HCT116 (cell line): ENCODE data around the gene GMEB1. TPM values are rescaled to one million over a fixed set of nuclear protein-coding genes. Genes with fewer than 3 reads are reported as not detected.
A peak's percentile ranks its signal among the peaks of the same experiment; 100 is the strongest.
"Not testable (repeated sequence)": the region's sequence is repeated elsewhere in the genome, so short reads cannot be mapped to it uniquely, and the experiment has no call there.

Experiments used
- ATAC-seq: fragments of 200-7000 bp; cut with Tn5 transposase; 2 replicates; pipeline ENCODE4 v1.9.1; 2020; ENCODE audit warnings: mild to moderate bottlenecking, moderate library complexity
- BruUV-seq: library from RNA; stranded (reverse); fragments of 400-500 nt; replicated peaks from 2 replicates; lab custom pipeline; 2021; lab: Mats Ljungman, UMichigan
- CTCF ChIA-PET: fragments of 300-600 bp; sonication (Branson Sonifier 250); formaldehyde crosslinking; loops from one replicate; lab custom pipeline; 2021; ENCODE audit warnings: antibody characterized with exemption; lab: Charles Lee
- POLR2A ChIA-PET: fragments of 300-600, 350-600 bp; sonication (Branson Sonifier 250); formaldehyde crosslinking; loops from one replicate; lab custom pipeline; 2021; ENCODE audit warnings: antibody characterized with exemption; lab: Charles Lee
- RAD21 ChIA-PET, 2 experiments: fragments of 300-600 bp; sonication (Branson Sonifier 250); formaldehyde crosslinking; loops; one replicate each; lab custom pipeline; 2023; ENCODE audit warnings: low total read pairs in 2 of 2; ENCODE audit not compliant: uncharacterized antibody in 2 of 2, unreplicated experiment in 2 of 2, low non-redundant PET in 1 of 2; lab: Charles Lee
- DNase-seq: peaks from one replicate; pipeline ENCODE4 v3.0.0-alpha.2; 2010; ENCODE audit warnings: low read depth, low spot score
- H2AFZ ChIP-seq: fragments of 200-600 bp; shearing (Covaris generic), sonication (generic); 2 replicates; pipeline ENCODE4 v1.6.1; 2017; ENCODE audit warnings: low read depth, mixed run types, mixed read lengths, antibody characterized with exemption, low read length; ENCODE audit not compliant: poor library complexity, severe bottlenecking
- H3K27ac ChIP-seq: 2 replicates; pipeline ENCODE4 v1.5.1; 2012; ENCODE audit warnings: low read depth, low read length
- H3K27me3 ChIP-seq: fragments of 200-600 bp; sonication (generic); 2 replicates; pipeline ENCODE4 v1.6.1; 2016; ENCODE audit warnings: mixed run types, low read length, mixed read lengths; ENCODE audit not compliant: insufficient read depth
- H3K36me3 ChIP-seq, 2 experiments: fragments of 200-500 bp in 1 of 2; fragments of 200-600 bp in 1 of 2; sonication (Bioruptor generic) in 1 of 2; sonication (generic) in 1 of 2; 2 replicates each; pipeline versions ENCODE4 v1.5.1 to v1.6.1; 2014 to 2016; ENCODE audit warnings: low read length in 2 of 2, inconsistent platforms in 1 of 2, mixed read lengths in 1 of 2, mixed run types in 1 of 2; ENCODE audit not compliant: insufficient read depth in 2 of 2, control insufficient read depth in 1 of 2
- H3K4me1 ChIP-seq, 2 experiments: fragments of 200-600 bp in 1 of 2; sonication (generic) in 1 of 2; 2 replicates each; pipeline versions ENCODE4 v1.5.1 to v1.6.1; 2012 to 2017; ENCODE audit warnings: low read length in 2 of 2, inconsistent platforms in 1 of 2, mild to moderate bottlenecking in 1 of 2, mixed read lengths in 1 of 2, mixed run types in 1 of 2, moderate library complexity in 1 of 2; ENCODE audit not compliant: insufficient read depth in 2 of 2, control insufficient read depth in 1 of 2
- H3K4me2 ChIP-seq: fragments of 200-600 bp; sonication (generic); 2 replicates; pipeline ENCODE4 v1.6.1; 2017; ENCODE audit warnings: mixed run types, low read length, mixed read lengths
- H3K4me3 ChIP-seq, 2 experiments: fragments of 200-600 bp in 1 of 2; sonication (generic) in 1 of 2; replicated peaks in 1 of 2; 2 replicates each; pipeline ENCODE4 v1.5.1; 2011 to 2016; ENCODE audit warnings: low read length in 2 of 2, control low read depth in 1 of 2, low read depth in 1 of 2, mild to moderate bottlenecking in 1 of 2, mixed read lengths in 1 of 2, mixed run types in 1 of 2
- H3K79me2 ChIP-seq: fragments of 200-600 bp; sonication (generic); 2 replicates; pipeline ENCODE4 v1.6.1; 2017; ENCODE audit warnings: mild to moderate bottlenecking, mixed run types, low read length, moderate library complexity, mixed read lengths; ENCODE audit not compliant: insufficient read depth
- H3K9ac ChIP-seq: fragments of 200-600 bp; sonication (generic); 2 replicates; pipeline ENCODE4 v1.6.1; 2016; ENCODE audit warnings: low read length, mixed read lengths
- H3K9me2 ChIP-seq: fragments of 200-600 bp; sonication (generic), shearing (Covaris generic); 2 replicates; pipeline ENCODE4 v1.6.1; 2017; ENCODE audit warnings: mixed run types, mild to moderate bottlenecking, moderate library complexity; ENCODE audit not compliant: insufficient read depth
- H3K9me3 ChIP-seq, 2 experiments: fragments of 200-500 bp in 1 of 2; fragments of 200-600 bp in 1 of 2; sonication (Bioruptor generic) in 1 of 2; sonication (generic) in 1 of 2; 2 replicates each; pipeline ENCODE4 v1.6.1; 2014 to 2017; ENCODE audit warnings: low read length in 2 of 2, mixed read lengths in 2 of 2, inconsistent platforms in 1 of 2, low read depth in 1 of 2, mild to moderate bottlenecking in 1 of 2, mixed run types in 1 of 2, moderate library complexity in 1 of 2; ENCODE audit not compliant: control insufficient read depth in 1 of 2, insufficient read depth in 1 of 2
- H4K20me1 ChIP-seq: fragments of 200-600 bp; sonication (generic), shearing (Covaris generic); 2 replicates; pipeline ENCODE4 v1.6.1; 2017; ENCODE audit warnings: mixed run types, mild to moderate bottlenecking, moderate library complexity; ENCODE audit not compliant: insufficient read depth
- ATF3 ChIP-seq: IDR thresholded peaks from 2 replicates; pipeline ENCODE4 v1.6.1; 2012
- CBX3 ChIP-seq: IDR thresholded peaks from 2 replicates; pipeline ENCODE4 v1.6.1; 2012; ENCODE audit warnings: low read depth
- CEBPB ChIP-seq: IDR thresholded peaks from 2 replicates; pipeline ENCODE4 v1.6.1; 2012; ENCODE audit warnings: low read depth
- CTCF ChIP-seq, 3 experiments: fragments of 200-600 bp in 1 of 3; sonication (generic) in 1 of 3; IDR thresholded peaks in 2 of 3; conservative IDR thresholded peaks in 1 of 3; 2 replicates each; pipeline ENCODE4 v1.5.1; 2012 to 2017; ENCODE audit warnings: low read depth in 2 of 3, low read length in 2 of 3, antibody characterized with exemption in 1 of 3, borderline replicate concordance in 1 of 3, control low read depth in 1 of 3, mild to moderate bottlenecking in 1 of 3, mixed read lengths in 1 of 3, mixed run types in 1 of 3, moderate library complexity in 1 of 3; ENCODE audit not compliant: insufficient read depth in 1 of 3
- EGR1 ChIP-seq: IDR thresholded peaks from 2 replicates; pipeline ENCODE4 v1.6.1; 2012; ENCODE audit warnings: low read depth
- ELF1 ChIP-seq: IDR thresholded peaks from 2 replicates; pipeline ENCODE4 v1.6.1; 2012; ENCODE audit warnings: low read depth, borderline replicate concordance
- EZH2 ChIP-seq: fragments of 200-600 bp; sonication (generic); IDR thresholded peaks from 2 replicates; pipeline ENCODE4 v1.6.1; 2017; ENCODE audit warnings: antibody characterized with exemption, mixed run types
- FOSL1 ChIP-seq: IDR thresholded peaks from 2 replicates; pipeline ENCODE4 v1.6.1; 2012; ENCODE audit warnings: low read depth
- POLR2A ChIP-seq: IDR thresholded peaks from 2 replicates; pipeline ENCODE4 v1.7.0; 2011; ENCODE audit warnings: borderline replicate concordance; ENCODE audit not compliant: insufficient read depth, insufficient read length; ENCODE audit errors: extremely low read depth
- RAD21 ChIP-seq: IDR thresholded peaks from 2 replicates; pipeline ENCODE4 v1.6.1; 2012; ENCODE audit warnings: low read depth, mild to moderate bottlenecking
- REST ChIP-seq: IDR thresholded peaks from 2 replicates; pipeline ENCODE4 v1.6.1; 2012; ENCODE audit warnings: low read depth
- SIN3A ChIP-seq: IDR thresholded peaks from 2 replicates; pipeline ENCODE4 v1.6.1; 2012; ENCODE audit warnings: low read depth
- SRF ChIP-seq: IDR thresholded peaks from 2 replicates; pipeline ENCODE4 v1.6.1; 2012; ENCODE audit warnings: low read depth
- TCF7L2 ChIP-seq: IDR thresholded peaks from 2 replicates; pipeline ENCODE4 v1.7.0; 2011; ENCODE audit warnings: borderline replicate concordance, inconsistent platforms; ENCODE audit not compliant: insufficient read depth, insufficient read length; ENCODE audit errors: extremely low read depth
- YY1 ChIP-seq: IDR thresholded peaks from 2 replicates; pipeline ENCODE4 v1.6.1; 2011; ENCODE audit warnings: low read length, low read depth, moderate library complexity, mild to moderate bottlenecking; ENCODE audit not compliant: insufficient replicate concordance; ENCODE audit errors: extremely low read depth
- ZFX ChIP-seq: fragments of 450-650 bp; IDR thresholded peaks from 2 replicates; pipeline ENCODE4 v1.6.1; 2017
- ZNF274 ChIP-seq: fragments of 200-500 bp; sonication (Bioruptor generic); IDR thresholded peaks from 2 replicates; pipeline ENCODE4 v1.6.1; 2014; ENCODE audit warnings: mild to moderate bottlenecking, low read depth, low read length, inconsistent platforms
- intact Hi-C: fragments of 100-400 bp; cut with micrococcal nuclease; formaldehyde crosslinking; loops from 2 replicates; pipeline ENCODE4 v1.10.0; 2022
- total RNA-seq: library from RNA; stranded (reverse); gene quantifications from one replicate; pipeline ENCODE4 v1.2.1, GENCODE V29; 2021; ENCODE audit not compliant: unreplicated experiment

Gene GMEB1
- total RNA-seq, 1 experiment from 2014 or later, result 19.8 TPM

- peaks cover 25 to 55% of the 10 kb centered on the region in 2 experiments for H3K4me1 ChIP-seq
- ChIA-PET RAD21 (interaction anchor here in 1 of 2 experiments (0.6 kb wide), 1 partner anchor 94 kb away, joined by 3 read pairs; no protein-coding TSS in a partner anchor), CTCF (no interaction called here), POLR2A (interaction anchor here (0.5 to 1.0 kb wide), 3 partner anchors 8 to 392 kb away, joined by 3 to 6 read pairs (median 3); no protein-coding TSS in a partner anchor)
- no peaks in the 10 kb centered on the region for H3K9me3 ChIP-seq
- H2AFZ ChIP-seq, result no peak overlapping the region
- no TSS peak for BruUV-seq
- H3K9ac ChIP-seq, result peak overlapping the region; percentile 95; the same call in 1 of the 2 replicates
- H3K27ac ChIP-seq, result peak overlapping the region; percentile 97
- H3K4me3 ChIP-seq, result peak overlapping the region in 1 of 2 experiments; percentile 95; a peak in 2 of 4 replicates
- ATAC-seq, result no peak
- no peak for DNase-seq
- peak overlapping the region; percentile 78 for H3K4me2 ChIP-seq
- H3K79me2 ChIP-seq, result peaks cover 33% of the 10 kb centered on the region
- no peak for TF ChIP-seq ATF3
- no peak for TF ChIP-seq CBX3
- no peak for TF ChIP-seq RAD21
- no peak for TF ChIP-seq EZH2
- no peak for TF ChIP-seq TCF7L2
- no peak for TF ChIP-seq CTCF (IDR thresholded peaks at IDR 0.05 in 2 of 3, conservative IDR thresholded peaks at IDR 0.05 in 1 of 3; ENCODE audit: borderline replicate concordance in 1 of 3, insufficient read depth in 1 of 3, low read depth in 2 of 3, low read length in 2 of 3)
- TF ChIP-seq EGR1, result no peak
- no peak for TF ChIP-seq REST
- no peak for TF ChIP-seq ELF1
- no peak for TF ChIP-seq ZNF274
- no peak for TF ChIP-seq SIN3A
- no peak for TF ChIP-seq SRF
- no peak for TF ChIP-seq FOSL1
- no peak for TF ChIP-seq ZFX
- no peak for TF ChIP-seq CEBPB
- TF ChIP-seq YY1, result no peak
- no peak for TF ChIP-seq POLR2A
- H3K36me3 ChIP-seq, result no peaks in the 10 kb centered on the region; a peak in 1 of 4 replicates
- H3K9me2 ChIP-seq, result no peaks in the 10 kb centered on the region
- intact Hi-C loops, result no loop called here
- H3K27me3 ChIP-seq, result no peaks in the 10 kb centered on the region
- H4K20me1 ChIP-seq, result no peaks in the 10 kb centered on the region
Measured at GRCh38 chr1:28644494-28644893, 24.1 kb upstream of the GMEB1 start.

- H3K4me3 ChIP-seq, H3K36me3 ChIP-seq, CTCF ChIA-PET, H2AFZ ChIP-seq, H3K9ac ChIP-seq, H4K20me1 ChIP-seq, RAD21 ChIA-PET, POLR2A ChIA-PET, BruUV-seq, H3K4me2 ChIP-seq, ATAC-seq, DNase-seq, H3K27ac ChIP-seq, intact Hi-C loops, H3K9me2 ChIP-seq, H3K9me3 ChIP-seq, H3K27me3 ChIP-seq: not testable (repeated sequence)
- H3K79me2 ChIP-seq, result peaks cover 24% of the 10 kb centered on the region
- peaks cover 28 to 57% of the 10 kb centered on the region in 2 experiments for H3K4me1 ChIP-seq
Measured at GRCh38 chr1:28645406-28645805, 23.2 kb upstream of the GMEB1 start.
